ENCODE data around the gene CAVIN4.

Gene CAVIN4

GRCh38 chr9:100577776-100578448 lies at the start of gene CAVIN4:
TSS of gene CAVIN4 (plus strand) at chr9:100578079. CDS start at chr9:100578144, 65 bp downstream.
- no peak for DNase-seq

GRCh38 chr9:100534401-100534800 lies 43.5 kb upstream of the CAVIN4 start:
- DNase-seq = no peak

- no peak for DNase-seq
Measured at GRCh38 chr9:100540327-100540726, 37.6 kb upstream of the CAVIN4 start.

GRCh38 chr9:100549048-100549447 lies 28.8 kb upstream of the CAVIN4 start:
- no peak for DNase-seq

- DNase-seq = no peak
Measured at GRCh38 chr9:100554935-100555401, 22.9 kb upstream of the CAVIN4 start.

- no peak for DNase-seq
Measured at GRCh38 chr9:100555471-100555870, 22.4 kb upstream of the CAVIN4 start.

- no peak for DNase-seq
Measured at GRCh38 chr9:100557053-100557452, 20.8 kb upstream of the CAVIN4 start.

- DNase-seq = no peak
Measured at GRCh38 chr9:100561256-100561655, 16.6 kb upstream of the CAVIN4 start.

GRCh38 chr9:100567856-100568255 lies 10.0 kb upstream of the CAVIN4 start:
- DNase-seq = no peak

- no peak for DNase-seq
Measured at GRCh38 chr9:100573655-100574260, 4.1 kb upstream of the CAVIN4 start.

- no peak for DNase-seq
Measured at GRCh38 chr9:100575006-100575405, 2.9 kb upstream of the CAVIN4 start.

GRCh38 chr9:100575765-100576386 lies 2.0 kb upstream of the CAVIN4 start:
- no peak for DNase-seq

- DNase-seq = no peak
Measured at GRCh38 chr9:100578610-100579009, 731 bp downstream of the CAVIN4 start.

- DNase-seq = no peak
Measured at GRCh38 chr9:100579665-100580064, 1.8 kb downstream of the CAVIN4 start.

GRCh38 chr9:100580257-100580656 lies 2.4 kb downstream of the CAVIN4 start:
- DNase-seq = no peak

- DNase-seq = no peak
Measured at GRCh38 chr9:100581081-100581480, 3.2 kb downstream of the CAVIN4 start.

- no peak for DNase-seq
Measured at GRCh38 chr9:100581661-100582060, 3.8 kb downstream of the CAVIN4 start.

- no peak for DNase-seq
Measured at GRCh38 chr9:100583014-100583802, 5.3 kb downstream of the CAVIN4 start.

GRCh38 chr9:100584951-100585350 lies 7.1 kb downstream of the CAVIN4 start:
- no peak for DNase-seq

- no peak for DNase-seq
Measured at GRCh38 chr9:100586093-100586492, 8.2 kb downstream of the CAVIN4 start.

- no peak for DNase-seq
Measured at GRCh38 chr9:100587375-100587774, 9.5 kb downstream of the CAVIN4 start.

GRCh38 chr9:100589582-100589981 lies 11.7 kb downstream of the CAVIN4 start:
- no peak for DNase-seq

- no peak for DNase-seq
Measured at GRCh38 chr9:100590481-100590880, 12.6 kb downstream of the CAVIN4 start.
